NCI-H2196 (cell line): ENCODE results near the gene NPAS2.

Experiments used
- DNase-seq: peaks from one replicate; lab custom pipeline; 2025; ENCODE audit not compliant: unreplicated experiment; lab: John Stamatoyannopoulos, UW

NPAS2 gene

DNA sequence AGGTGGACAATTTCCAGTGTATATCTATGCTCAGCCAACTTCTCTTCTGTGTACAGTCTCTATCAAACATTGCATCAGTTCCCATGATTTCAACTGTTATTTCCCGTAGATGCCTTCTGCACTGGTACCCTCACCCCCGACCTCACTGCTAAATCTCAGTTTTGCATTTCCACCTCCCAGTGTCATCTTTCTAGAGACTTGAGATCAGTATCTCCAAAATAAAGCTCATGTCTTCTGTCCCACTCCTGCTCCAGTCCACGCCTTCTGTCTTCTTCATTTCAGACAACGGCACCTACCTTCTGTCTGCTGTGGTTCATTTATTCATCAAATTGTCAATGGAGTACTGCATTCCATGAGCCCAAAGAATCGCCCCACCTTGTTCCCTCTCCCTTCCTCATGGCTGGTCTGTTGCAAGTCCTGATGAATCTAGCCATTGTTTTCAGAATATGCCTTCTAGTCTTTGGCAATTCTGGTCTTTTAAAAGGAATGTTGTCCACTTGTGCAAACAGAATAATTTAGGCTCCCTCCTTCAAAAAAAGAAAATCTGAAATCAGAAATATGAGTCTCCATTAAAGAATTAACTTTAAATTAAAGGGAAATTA, 23.3 kb upstream of the NPAS2 start:
- DNase-seq: no peak

DNA sequence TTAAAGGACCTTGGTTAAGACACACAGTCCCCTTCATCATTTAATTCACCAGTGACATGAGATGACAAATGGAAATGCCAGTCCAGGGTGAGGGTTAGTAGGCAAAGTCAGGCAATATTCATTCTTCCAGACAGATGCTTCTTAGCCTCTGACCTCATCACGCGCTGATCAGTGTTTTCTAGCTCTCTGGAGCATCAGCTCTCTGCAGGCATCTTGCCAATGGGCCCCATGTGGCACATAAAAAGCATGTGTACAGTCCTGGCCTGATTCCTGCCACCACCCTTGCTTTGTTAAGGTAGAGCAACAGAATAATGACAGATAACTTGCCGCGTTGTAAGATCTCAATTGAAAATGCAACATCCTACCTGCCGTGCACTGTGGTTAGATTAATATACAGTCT, 20.3 kb upstream of the NPAS2 start:
- DNase-seq: no peak

DNA sequence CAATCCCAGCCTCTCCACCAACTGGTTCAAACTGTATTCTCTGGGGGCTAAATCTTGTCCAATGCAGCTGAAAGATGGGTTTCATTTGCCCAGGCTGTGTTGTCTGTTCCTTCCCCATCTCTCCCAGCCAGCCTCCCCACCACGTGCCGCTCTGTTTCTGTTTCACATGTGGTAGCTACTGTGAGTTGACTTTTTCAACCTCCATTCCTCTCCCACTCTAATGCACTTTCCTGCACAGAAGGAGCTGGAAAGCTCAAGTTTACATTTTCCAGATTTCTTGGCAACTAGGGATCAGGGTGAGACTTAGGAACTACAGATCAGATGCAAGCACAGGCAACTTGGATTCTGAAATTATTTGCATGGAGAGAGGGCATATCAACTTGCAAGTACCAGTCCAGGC, 19.0 kb upstream of the NPAS2 start:
- no peak for DNase-seq

DNA sequence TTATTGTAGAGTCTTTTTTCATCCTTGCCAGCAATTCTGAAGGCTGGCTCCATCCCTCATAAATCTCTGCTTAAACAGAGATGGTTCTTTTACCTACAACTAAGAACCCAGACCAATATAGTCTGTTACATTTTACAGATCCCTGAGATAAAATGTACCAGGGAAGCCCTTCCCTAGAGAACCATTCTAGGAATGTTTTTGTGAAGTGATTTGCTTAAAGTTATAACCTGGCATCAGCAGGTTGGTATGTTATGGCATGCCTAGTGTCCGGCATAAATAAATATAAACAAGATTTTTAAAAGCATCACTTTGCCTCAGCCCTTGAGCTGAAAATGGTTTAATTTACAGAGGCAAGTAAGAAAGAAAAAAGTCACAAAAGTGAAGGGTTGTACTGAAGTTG, 18.5 kb upstream of the NPAS2 start:
- DNase-seq: no peak

GRCh38 chr2:100802066-100802465, 17.9 kb upstream of the NPAS2 start:
- no peak for DNase-seq

- DNase-seq: no peak
These were observed 16.6 kb upstream of the NPAS2 start for GRCh38 chr2:100803334-100803733.

DNA sequence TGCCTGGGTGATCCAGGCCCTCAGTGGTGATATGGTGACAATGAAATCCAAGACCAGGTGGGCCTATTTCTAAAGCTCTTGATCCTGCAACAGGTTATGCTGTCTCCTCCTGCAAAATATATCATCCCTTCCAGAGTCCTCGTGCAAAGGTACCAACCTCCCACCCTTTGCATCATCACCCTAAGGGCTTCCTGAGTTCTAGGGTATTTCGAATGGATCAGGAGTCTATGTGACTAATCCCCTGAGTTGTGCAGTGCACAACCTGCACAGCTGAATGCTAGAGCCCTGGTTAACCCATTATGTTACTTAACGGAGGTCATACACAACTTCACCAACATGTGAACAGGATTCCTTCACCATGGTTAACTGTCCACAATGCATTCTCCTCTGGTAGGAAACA, 13.4 kb upstream of the NPAS2 start:
- DNase-seq: no peak

- DNase-seq: no peak
These were observed 12.2 kb upstream of the NPAS2 start for GRCh38 chr2:100807707-100808106.

- no peak for DNase-seq
These were observed 11.4 kb upstream of the NPAS2 start for GRCh38 chr2:100808582-100808981.

DNA sequence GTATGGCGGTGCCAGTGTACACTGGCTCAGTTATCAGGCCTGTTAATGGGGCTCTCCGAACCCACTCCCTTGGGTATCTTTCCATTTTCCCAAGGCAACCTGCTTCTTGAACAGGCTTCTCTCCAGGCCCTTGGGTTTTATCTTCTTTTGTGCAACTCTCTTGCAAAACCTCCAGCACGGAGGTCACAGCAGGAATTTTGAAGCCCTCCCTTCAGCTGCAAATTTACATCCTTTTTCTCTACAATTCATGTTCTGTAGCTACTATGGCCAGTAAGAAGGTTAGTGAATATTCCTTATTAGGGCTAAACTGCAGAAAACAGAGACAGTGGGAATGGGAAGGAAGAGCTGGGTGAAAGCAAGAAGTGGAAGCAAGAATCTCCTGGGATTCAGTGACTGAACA, 10.4 kb upstream of the NPAS2 start:
- DNase-seq: no peak

- DNase-seq: no peak
These were observed 9.3 kb upstream of the NPAS2 start for GRCh38 chr2:100810603-100811145.

DNA sequence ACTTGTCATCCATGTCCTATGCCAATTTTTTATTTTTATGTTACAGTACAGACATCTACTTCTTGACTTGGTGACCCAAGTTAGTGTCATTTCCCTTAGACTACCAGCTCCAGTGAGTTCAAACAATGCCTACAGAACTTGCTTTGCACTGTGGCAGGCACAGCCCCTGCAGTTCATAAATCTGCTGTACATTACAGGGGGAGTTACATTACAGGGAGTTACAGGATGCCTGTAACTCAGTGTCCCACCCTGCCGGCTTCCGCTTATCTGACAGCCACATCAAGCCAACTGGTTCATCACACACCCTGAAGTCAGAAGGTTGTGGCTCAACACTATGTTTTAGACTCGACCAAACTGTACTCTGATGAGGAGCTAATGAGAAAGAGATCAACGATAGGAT, 7.8 kb upstream of the NPAS2 start:
- DNase-seq: no peak

DNA sequence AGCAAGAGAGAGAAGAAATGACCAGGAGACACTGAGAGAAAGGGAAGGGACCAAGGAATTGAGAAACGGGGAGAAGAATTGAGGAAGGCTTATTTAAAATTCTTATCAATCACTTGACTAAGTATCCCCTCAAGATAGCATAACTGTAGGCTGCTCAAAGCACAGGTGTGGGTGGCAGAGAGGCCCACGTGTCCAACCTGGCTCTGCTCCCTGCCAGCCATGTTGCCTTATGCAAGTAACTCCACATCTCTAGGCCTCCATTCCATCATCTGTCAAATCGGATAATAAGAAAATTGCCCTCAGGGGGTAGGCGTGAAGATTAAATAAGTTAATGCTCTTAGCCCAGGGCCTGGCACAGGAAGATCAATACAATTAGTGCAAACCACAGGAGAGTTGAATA, 7.4 kb upstream of the NPAS2 start:
- no peak for DNase-seq

- no peak for DNase-seq
These were observed 6.4 kb upstream of the NPAS2 start for GRCh38 chr2:100813527-100813926.

GRCh38 chr2:100814043-100814442, 5.9 kb upstream of the NPAS2 start:
- no peak for DNase-seq

DNA sequence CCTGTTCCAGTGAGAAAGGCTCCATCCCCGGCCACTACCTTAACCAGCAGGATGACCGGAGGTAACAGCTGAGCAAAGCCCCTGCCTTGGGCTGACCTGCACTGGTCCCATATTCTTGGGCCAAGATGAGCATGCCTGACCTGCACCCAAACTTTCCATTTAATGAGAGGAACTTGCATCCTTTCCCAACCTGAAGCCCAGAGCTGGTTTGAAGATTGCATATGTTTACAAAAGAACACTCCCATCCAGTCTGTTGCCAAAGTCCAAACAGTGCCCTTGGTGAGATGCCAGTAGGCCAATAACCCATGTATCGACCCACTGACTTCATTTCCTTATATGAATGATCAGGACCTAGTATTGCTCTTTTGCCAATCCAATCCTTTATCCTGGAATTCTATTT, 5.5 kb upstream of the NPAS2 start:
- no peak for DNase-seq

- no peak for DNase-seq
These were observed 2.5 kb upstream of the NPAS2 start for GRCh38 chr2:100817388-100817985.

GRCh38 chr2:100818003-100818605, 1.8 kb upstream of the NPAS2 start:
- DNase-seq: no peak

DNA sequence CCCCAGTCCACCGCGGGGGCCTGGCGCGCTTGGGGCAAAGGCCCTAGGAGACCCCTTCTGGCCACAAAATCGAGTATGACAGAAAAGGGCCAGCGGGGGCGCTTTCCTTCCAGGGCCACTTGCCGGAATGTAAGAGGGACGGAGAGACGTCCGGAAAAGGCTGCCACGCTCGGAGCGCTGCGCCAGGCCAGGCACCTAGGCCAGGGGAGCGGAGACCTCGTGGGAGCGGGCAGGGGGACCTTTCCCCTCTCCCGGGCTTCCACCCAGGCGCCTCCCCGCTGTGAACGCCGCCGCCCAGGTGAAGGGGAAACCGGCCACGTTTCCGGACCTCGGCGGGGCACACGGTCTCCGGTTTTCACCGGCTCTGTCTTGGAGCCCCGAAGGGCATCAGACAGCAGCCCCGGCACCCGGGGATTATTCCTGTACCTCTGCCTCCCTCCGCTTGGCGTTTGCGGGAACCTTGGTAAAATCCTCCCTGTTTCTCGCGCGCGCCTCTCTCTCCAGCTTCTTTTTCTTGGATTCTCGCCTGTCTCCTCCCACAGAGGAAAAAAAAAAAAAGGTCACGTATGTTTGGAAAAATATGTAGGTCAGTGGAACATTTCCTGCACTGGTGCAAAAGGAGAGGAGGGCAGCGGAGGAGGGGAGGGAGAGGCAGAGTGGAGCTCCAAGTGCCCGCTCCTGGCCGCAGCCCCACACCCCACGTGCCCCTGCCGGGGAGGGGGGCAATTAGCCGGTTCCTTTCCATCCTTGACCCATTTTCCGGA, 1.2 kb upstream of the NPAS2 start:
- no peak for DNase-seq

DNA sequence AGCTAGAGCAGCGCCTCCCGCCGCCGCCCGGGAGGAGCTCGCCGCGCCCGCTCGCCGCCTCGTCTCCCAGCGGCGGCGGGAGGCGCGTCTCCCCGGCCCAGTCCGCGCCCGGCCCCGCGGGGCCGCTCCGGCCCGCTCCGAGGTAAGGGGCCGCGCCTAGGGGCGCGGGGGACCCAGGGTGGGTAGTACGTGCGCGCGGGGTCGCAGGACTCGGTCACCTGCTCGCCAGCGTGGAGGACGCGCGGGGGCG, 259 bp downstream of the NPAS2 start:
- DNase-seq: no peak

GRCh38 chr2:100820523-100821254, 750 bp downstream of the NPAS2 start:
- DNase-seq: no peak
